Activated naive CD8-positive, alpha-beta T cell (primary cell): Measurements from ENCODE around the gene KRT10.

ENCODE experiments used
- H3K27ac Mint-ChIP-seq: one replicate; pipeline ENCODE4 v1.8.0; 2021; ENCODE audit warnings: mixed read lengths
- H3K27me3 Mint-ChIP-seq: one replicate; pipeline ENCODE4 v1.8.0; 2021; ENCODE audit warnings: mixed read lengths
- H3K36me3 Mint-ChIP-seq: one replicate; pipeline ENCODE4 v1.8.0; 2021; ENCODE audit warnings: mixed read lengths
- H3K4me1 Mint-ChIP-seq: one replicate; pipeline ENCODE4 v1.8.0; 2021; ENCODE audit warnings: low read depth, mixed read lengths
- H3K4me3 Mint-ChIP-seq: one replicate; pipeline ENCODE4 v1.8.0; 2021; ENCODE audit warnings: mild to moderate bottlenecking, mixed read lengths
- H3K9me3 Mint-ChIP-seq: one replicate; pipeline ENCODE4 v1.8.0; 2021; ENCODE audit warnings: low read depth, mixed read lengths

The KRT10 gene

GRCh38 chr17:40772101-40772500 is 50.3 kb downstream of the KRT10 start, which contains the start of gene KRT26:
Gene KRT26, minus strand, starts transcription at chr17:40772201. Its CDS starts 88 bp downstream, at chr17:40772113.
- H3K9me3 Mint-ChIP-seq: no peaks in the 10 kb centered on the region
- H3K4me3 Mint-ChIP-seq: no peak within 1 kb of the TSS
- H3K27me3 Mint-ChIP-seq: peaks cover 27% of the 10 kb centered on the region
- H3K27ac Mint-ChIP-seq: no peak within 1 kb of the TSS
- H3K4me1 Mint-ChIP-seq: no peaks in the 10 kb centered on the region
- no peaks in the 10 kb centered on the region for H3K36me3 Mint-ChIP-seq
